GM19025 (cell line): Measurements from ENCODE around the gene CDCA4.

Experiments used
- ATAC-seq: cut with Tn5 transposase; IDR thresholded peaks from one replicate; pipeline ENCODE4 v1.9.1; 2021; ENCODE audit warnings: mild to moderate bottlenecking, low read depth, moderate library complexity; ENCODE audit not compliant: unreplicated experiment

The CDCA4 gene

GRCh38 chr14:104968153-104968527 is 52.7 kb downstream of the CDCA4 start:
- no peak for ATAC-seq

GRCh38 chr14:104967386-104968152 is 53.3 kb downstream of the CDCA4 start:
- ATAC-seq, result no peak

- ATAC-seq, result no peak
Observed at GRCh38 chr14:104966981-104967385, 53.9 kb downstream of the CDCA4 start.

GRCh38 chr14:104966261-104966865 is 54.5 kb downstream of the CDCA4 start:
- ATAC-seq, result no peak

- ATAC-seq, result no peak
Observed at GRCh38 chr14:104965561-104966231, 55.2 kb downstream of the CDCA4 start.

GRCh38 chr14:104964546-104964945 is 56.3 kb downstream of the CDCA4 start:
- ATAC-seq, result no peak
